Sigmoid colon (tissue), 7 donors: ENCODE data around the gene CALHM2. TPM values are rescaled to one million over a fixed set of nuclear protein-coding genes. Genes with fewer than 3 reads are reported as not detected.
A peak's percentile ranks its signal among the peaks of the same experiment; 100 is the strongest.

ENCODE experiments used
- DNase-seq: peaks from one replicate; pipeline ENCODE4 v3.0.0-alpha.2; 2019
- H3K27ac ChIP-seq, 4 donors: fragments of 200-600 bp; sonication (generic); one replicate each; pipeline ENCODE4 v1.5.1; 2016 to 2019; ENCODE audit warnings: mild to moderate bottlenecking in 1 of 4
- H3K27me3 ChIP-seq, 3 donors: fragments of 200-600 bp; sonication (generic); one replicate each; pipeline ENCODE4 v1.5.1; 2019; ENCODE audit warnings: mild to moderate bottlenecking in 1 of 3
- H3K36me3 ChIP-seq, 4 donors: fragments of 200-600 bp; sonication (generic); one replicate each; pipeline ENCODE4 v1.5.1; 2016 to 2019
- H3K4me1 ChIP-seq, 4 donors: fragments of 200-600 bp; sonication (generic); one replicate each; pipeline ENCODE4 v1.5.1; 2017 to 2019
- H3K4me3 ChIP-seq, 4 donors: fragments of 200-600 bp; sonication (generic); one replicate each; pipeline ENCODE4 v1.5.1; 2017 to 2019; ENCODE audit warnings: mild to moderate bottlenecking in 2 of 4, moderate library complexity in 1 of 4
- H3K9me3 ChIP-seq, 4 donors: fragments of 200-600 bp in 3 of 4; sonication (generic) in 3 of 4; one replicate each; pipeline versions ENCODE4 v1.5.1 to v1.6.1; 2013 to 2019
- CTCF ChIP-seq, 4 experiments: fragments of 450-650 bp in 3 of 4; fragments of 200-600 bp in 1 of 4; IDR thresholded peaks; one replicate each; pipeline ENCODE4 v1.5.1; 2016 to 2019; ENCODE audit warnings: antibody characterized with exemption in 4 of 4, mild to moderate bottlenecking in 3 of 4, moderate library complexity in 2 of 4
- EP300 ChIP-seq, 4 donors: sonication (generic); formaldehyde crosslinking; IDR thresholded peaks; one replicate each; pipeline ENCODE4 v1.6.1; 2017; ENCODE audit warnings: antibody characterized with exemption in 4 of 4
- POLR2A ChIP-seq, 2 donors: fragments of 450-650 bp; IDR thresholded peaks; one replicate each; pipeline ENCODE4 v1.6.1; 2016; ENCODE audit warnings: antibody characterized with exemption in 2 of 2, mild to moderate bottlenecking in 2 of 2, moderate library complexity in 2 of 2
- POLR2AphosphoS5 ChIP-seq, 4 donors: sonication (generic); formaldehyde crosslinking; IDR thresholded peaks; one replicate each; pipeline ENCODE4 v1.6.1; 2017; ENCODE audit warnings: antibody characterized with exemption in 4 of 4
- WGBS, 2 donors: extraction: QIAGEN DNeasy Blood & Tissue Kit; methylation state at CpG; one replicate each; pipeline ENCODE4 v1.1.7; 2013; 5-methylcytosine and 5-hydroxymethylcytosine counted together
- intact Hi-C: fragments of 100-400 bp; cut with DNase I; formaldehyde crosslinking; loops from one replicate; pipeline ENCODE4 v1.15.1; 2023
- polyA plus RNA-seq, 3 donors: library from polyadenylated mRNA; stranded (reverse); fragments of 200-250 nt; gene quantifications; one replicate each; pipeline ENCODE4 v1.2.3, GENCODE V29; 2013
- total RNA-seq, 4 donors: library from RNA; depleted of rRNA; stranded (reverse); fragments of >200 nt; gene quantifications; one replicate each; pipeline ENCODE4 v1.1.0, GENCODE V29; 2016
- donor health status: healthy with polysubstance abuse.
- donor health status: Bipolar disorder and iron deficiency.
- donor health status: healthy.

Gene CALHM2
- total and polyA plus RNA-seq, 7 donors = 5.5 to 55.4 (median 27.4) TPM

DNA sequence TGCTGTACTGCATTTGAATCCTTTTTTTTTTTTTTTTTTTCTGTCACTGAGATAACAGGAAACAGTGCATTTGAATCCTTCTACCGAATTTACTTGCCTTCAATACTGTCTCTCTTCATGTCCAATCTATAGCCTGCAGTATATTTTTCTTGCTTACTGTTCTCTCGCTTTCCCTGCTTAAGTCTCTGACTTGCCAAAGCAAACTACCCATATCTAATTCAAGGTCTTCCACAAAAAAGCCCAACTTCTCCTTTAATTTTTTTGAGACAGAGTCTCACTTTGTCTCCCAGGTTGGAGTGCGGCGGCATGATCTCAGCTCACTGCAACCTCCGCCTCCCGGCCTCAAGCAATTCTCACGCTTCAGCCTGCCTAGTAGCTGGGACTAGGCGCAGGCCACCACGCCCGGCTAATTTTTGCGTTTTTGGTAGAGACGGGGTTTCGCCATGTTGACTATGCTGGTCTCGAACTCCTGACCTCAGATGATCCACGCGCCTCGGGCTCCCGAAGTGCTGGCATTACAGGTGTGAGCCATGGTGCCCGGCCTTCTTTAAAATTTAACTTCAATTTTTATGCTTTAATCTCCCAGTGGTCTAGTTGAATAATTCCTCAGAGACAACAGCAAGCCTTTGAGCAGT lies 54.9 kb downstream of the CALHM2 start:
- Histone ChIP-seq H3K36me3 (peaks cover 8 to 49% (median 14%) of the 10 kb centered on the region in 4 donors), H3K27ac (peak overlapping the region in 3 of 4 donors; percentile 89 to 90 (median 90)), H3K27me3 (no peaks in the 10 kb centered on the region), H3K4me3 (peak overlapping the region; percentile 72 to 96 (median 80)), H3K4me1 (peaks cover 0 to 52% (median 37%) of the 10 kb centered on the region in 4 donors), H3K9me3 (no peaks in the 10 kb centered on the region)
- TF ChIP-seq POLR2A (IDR thresholded peaks at IDR 0.05) = no peak
- intact Hi-C loops = no loop called here
- no peak for DNase-seq
- 25 to 63% methylated on average over 19 of the region's 19 CpGs for WGBS, 2 donors

DNA sequence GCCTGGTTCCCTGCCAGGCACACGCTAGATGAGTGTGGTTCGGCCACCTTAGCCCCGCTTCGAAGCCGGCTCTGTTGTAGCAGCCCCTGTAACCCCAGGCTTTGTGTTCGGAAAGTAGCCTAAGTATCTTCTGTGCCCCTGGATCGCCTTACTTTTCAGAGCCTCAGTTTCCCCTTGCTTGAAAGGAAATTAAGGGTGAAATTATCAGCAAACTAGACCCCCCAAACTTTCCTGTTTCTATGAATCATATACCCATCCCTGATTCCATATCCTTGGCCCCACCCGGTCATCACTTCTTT lies 55.4 kb downstream of the CALHM2 start:
- Histone ChIP-seq H3K4me1 (peaks cover 0 to 52% (median 37%) of the 10 kb centered on the region in 4 donors), H3K27ac (peak overlapping the region; percentile 89 to 92 (median 90)), H3K36me3 (peaks cover 12 to 49% (median 15%) of the 10 kb centered on the region in 4 donors), H3K4me3 (peak overlapping the region; percentile 72 to 96 (median 80)), H3K9me3 (no peaks in the 10 kb centered on the region), H3K27me3 (no peaks in the 10 kb centered on the region)
- TF ChIP-seq POLR2A (IDR thresholded peaks at IDR 0.05) = no peak
- no peak for TF ChIP-seq POLR2AphosphoS5 (IDR thresholded peaks at IDR 0.05)
- TF ChIP-seq CTCF (IDR thresholded peaks at IDR 0.05) = no peak
- no peak for TF ChIP-seq EP300 (IDR thresholded peaks at IDR 0.05)
- 0 to 1% methylated on average over 8 of the region's 8 CpGs for WGBS, 2 donors
- intact Hi-C loops = no loop called here
- DNase-seq = no peak

Other genes with a start within 250 kb of the CALHM2 start
- gene RPEL1, start 206.5 kb downstream of the CALHM2 start, total RNA-seq = not detected
- under 1 TPM in 1 of 3 donors, not detected in 2; 0.03 TPM for gene RPEL1, start 206.5 kb downstream of the CALHM2 start, polyA plus RNA-seq
- gene INA, start 175.2 kb downstream of the CALHM2 start, total RNA-seq = 10 to 100 TPM in 2 of 4 donors, 1 to 10 TPM in 2; 3.9 to 11.8 (median 7.8) TPM
- 1 to 10 TPM in 1 of 3 donors, not detected in 2; 2.0 TPM for gene INA, start 175.2 kb downstream of the CALHM2 start, polyA plus RNA-seq
- 10 to 100 TPM; 16.3 to 26.0 (median 19.0) TPM for gene PCGF6, start 101.2 kb downstream of the CALHM2 start, total RNA-seq
- 1 to 10 TPM; 4.9 to 6.0 (median 5.8) TPM for gene PCGF6, start 101.2 kb downstream of the CALHM2 start, polyA plus RNA-seq
- 1 to 10 TPM; 4.2 to 7.1 (median 5.5) TPM for gene TAF5, start 84.4 kb downstream of the CALHM2 start, total RNA-seq
- 1 to 10 TPM; 2.8 to 3.3 (median 3.0) TPM for gene TAF5, start 84.4 kb downstream of the CALHM2 start, polyA plus RNA-seq
- gene ATP5MK, start 55.9 kb downstream of the CALHM2 start, total RNA-seq = 100 to 1,000 TPM; 400 to 825 (median 607) TPM
- gene ATP5MK, start 55.9 kb downstream of the CALHM2 start, polyA plus RNA-seq = 1,000 to 10,000 TPM in 2 of 3 donors, 100 to 1,000 TPM in 1; 912 to 2,357 (median 1,949) TPM
- gene PDCD11, start 55.7 kb downstream of the CALHM2 start, total RNA-seq = 10 to 100 TPM; 11.0 to 15.0 (median 13.0) TPM
- 10 to 100 TPM in 1 of 3 donors, 1 to 10 TPM in 2; 3.2 to 24.0 (median 6.0) TPM for gene PDCD11, start 55.7 kb downstream of the CALHM2 start, polyA plus RNA-seq
- gene CALHM1, start 6.5 kb upstream of the CALHM2 start, total RNA-seq = not detected
- under 1 TPM in 1 of 3 donors, not detected in 2; 0.07 TPM for gene CALHM1, start 6.5 kb upstream of the CALHM2 start, polyA plus RNA-seq
- gene CALHM3, start 26.9 kb upstream of the CALHM2 start, total RNA-seq = not detected
- gene CALHM3, start 26.9 kb upstream of the CALHM2 start, polyA plus RNA-seq = not detected
- gene NEURL1, start 41.3 kb upstream of the CALHM2 start, total RNA-seq = under 1 TPM in 3 of 4 donors, not detected in 1; 0.41 to 0.71 (median 0.55) TPM
- 10 to 100 TPM; 29.9 to 54.1 (median 31.8) TPM for gene NEURL1, start 41.3 kb upstream of the CALHM2 start, polyA plus RNA-seq